Activated naive CD4-positive, alpha-beta T cell treated with anti-CD3 and anti-CD28 coated beads for 36 hours (primary cell): ENCODE results near the gene AP1M1. TPM values are rescaled to one million over a fixed set of nuclear protein-coding genes. Genes with fewer than 3 reads are reported as not detected.
A peak's percentile ranks its signal among the peaks of the same experiment; 100 is the strongest.

Experiments
- CTCF ChIA-PET: fragments of 350-600 bp; sonication (Branson Sonifier 250); formaldehyde crosslinking; loops from one replicate; lab custom pipeline; 2021; ENCODE audit warnings: antibody characterized with exemption; lab: Charles Lee
- DNase-seq: peaks from one replicate; pipeline ENCODE4 v3.0.0-alpha.2; 2020
- H3K27ac Mint-ChIP-seq: one replicate; pipeline ENCODE4 v1.8.0; 2021; ENCODE audit warnings: mild to moderate bottlenecking, mixed read lengths
- H3K27me3 Mint-ChIP-seq: one replicate; pipeline ENCODE4 v1.8.0; 2021; ENCODE audit warnings: low read depth, mixed read lengths
- H3K36me3 Mint-ChIP-seq: one replicate; pipeline ENCODE4 v1.8.0; 2021; ENCODE audit warnings: low read depth, mixed read lengths
- H3K4me1 Mint-ChIP-seq: one replicate; pipeline ENCODE4 v1.8.0; 2021; ENCODE audit warnings: low read depth, mixed read lengths
- H3K4me3 Mint-ChIP-seq: one replicate; pipeline ENCODE4 v1.8.0; 2021; ENCODE audit warnings: mild to moderate bottlenecking, moderate library complexity, mixed read lengths
- H3K9me3 Mint-ChIP-seq: one replicate; pipeline ENCODE4 v1.8.0; 2021; ENCODE audit warnings: mixed read lengths
- intact Hi-C: fragments of 100-400 bp; cut with micrococcal nuclease; formaldehyde crosslinking; loops from one replicate; pipeline ENCODE4 v1.15.1; 2023
- total RNA-seq, 2 experiments: library from RNA; stranded (reverse); gene quantifications; one replicate each; pipeline ENCODE4 v1.2.3, GENCODE V29; 2021

AP1M1 gene
- total RNA-seq, 2 experiments from 2014 or later: 113 to 123 TPM

DNA sequence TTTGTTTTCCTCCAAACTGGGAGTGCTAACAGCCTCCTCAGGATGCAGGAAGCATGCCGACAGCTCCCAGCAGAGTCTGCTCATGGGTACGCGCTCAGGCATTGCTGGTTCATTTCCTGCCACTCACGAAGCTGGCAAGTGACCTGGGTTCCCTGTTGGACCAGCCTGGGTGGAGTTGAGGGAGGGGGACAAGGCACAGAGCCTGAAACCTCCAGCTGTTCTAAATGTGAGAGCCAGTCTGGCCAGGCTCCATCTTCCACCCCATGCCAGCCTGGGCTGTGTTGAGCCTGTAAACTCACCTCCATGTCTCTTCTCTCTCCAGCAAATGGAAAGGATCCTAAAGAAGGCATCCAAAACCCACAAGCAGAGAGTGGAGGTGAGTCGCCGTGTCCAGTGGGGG is 7.5 kb upstream of the AP1M1 start:
- Mint-ChIP-seq H3K4me3 (no peak overlapping the region), H3K4me1 (peaks cover 25% of the 10 kb centered on the region), H3K36me3 (peaks cover 18% of the 10 kb centered on the region), H3K9me3 (no peaks in the 10 kb centered on the region), H3K27ac (no peak overlapping the region), H3K27me3 (no peaks in the 10 kb centered on the region)
- intact Hi-C loops: no loop called here
- DNase-seq: no peak
- CTCF ChIA-PET: no interaction called here

- CTCF ChIA-PET: no interaction called here
- H3K4me1 Mint-ChIP-seq: peaks cover 22% of the 10 kb centered on the region
- no peak overlapping the region for H3K4me3 Mint-ChIP-seq
- H3K27me3 Mint-ChIP-seq: no peaks in the 10 kb centered on the region
- intact Hi-C loops: no loop called here
- H3K27ac Mint-ChIP-seq: no peak overlapping the region
- DNase-seq: no peak
- H3K9me3 Mint-ChIP-seq: no peaks in the 10 kb centered on the region
- H3K36me3 Mint-ChIP-seq: peaks cover 14% of the 10 kb centered on the region
Observed at GRCh38 chr19:16190736-16191135, 7.0 kb upstream of the AP1M1 start.

DNA sequence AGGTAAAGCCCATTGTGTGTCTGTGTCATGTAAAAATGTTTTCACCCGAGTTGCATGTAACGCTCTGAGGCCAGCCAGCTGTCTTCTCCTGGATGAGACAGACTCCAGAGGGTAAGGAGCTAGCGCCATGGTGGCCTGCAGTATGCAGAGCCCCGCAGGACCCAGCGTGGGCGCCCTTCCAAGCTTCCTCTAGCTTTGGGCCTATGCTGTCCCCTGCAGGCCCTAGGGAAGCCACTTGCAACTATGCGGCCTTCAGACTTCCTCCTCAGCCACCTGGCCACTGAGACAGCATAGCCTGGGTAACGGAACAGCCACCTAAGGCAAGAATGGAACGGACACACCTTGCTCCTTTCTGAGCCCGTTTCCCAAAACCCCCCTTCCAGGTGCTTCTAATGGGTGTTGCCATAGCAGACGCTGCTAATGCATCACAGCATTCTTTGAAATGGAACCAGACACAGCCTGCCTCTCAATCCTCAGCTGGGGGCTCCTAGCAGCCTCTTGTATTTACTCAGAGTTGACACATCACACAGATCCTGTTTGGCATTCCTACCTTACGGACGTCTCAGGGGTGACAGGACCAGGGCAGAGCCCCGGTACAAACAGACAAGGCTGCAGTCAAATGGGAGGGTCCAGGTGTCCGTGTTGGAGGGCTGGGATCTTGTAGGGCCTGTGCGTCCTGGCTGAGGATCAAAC is 6.3 kb upstream of the AP1M1 start:
- H3K4me3 Mint-ChIP-seq: no peak overlapping the region

GRCh38 chr19:16193466-16193865 is 4.2 kb upstream of the AP1M1 start:
- intact Hi-C loops: no loop called here
- CTCF ChIA-PET: no interaction called here
- H3K4me3 Mint-ChIP-seq: no peak overlapping the region
- no peaks in the 10 kb centered on the region for H3K9me3 Mint-ChIP-seq
- peaks cover 10% of the 10 kb centered on the region for H3K4me1 Mint-ChIP-seq
- no peak for DNase-seq
- no peak overlapping the region for H3K27ac Mint-ChIP-seq
- no peaks in the 10 kb centered on the region for H3K27me3 Mint-ChIP-seq
- peaks cover 12% of the 10 kb centered on the region for H3K36me3 Mint-ChIP-seq

More for the DNA sequence above, 6.3 kb upstream of the AP1M1 start:
- H3K4me1 Mint-ChIP-seq: peaks cover 19% of the 10 kb centered on the region
- CTCF ChIA-PET: no interaction called here
- no peaks in the 10 kb centered on the region for H3K9me3 Mint-ChIP-seq
- DNase-seq: no peak
- no peaks in the 10 kb centered on the region for H3K27me3 Mint-ChIP-seq
- intact Hi-C loops: no loop called here
- H3K36me3 Mint-ChIP-seq: peaks cover 14% of the 10 kb centered on the region
- no peak overlapping the region for H3K27ac Mint-ChIP-seq

GRCh38 chr19:16197188-16197621 is 506 bp upstream of the AP1M1 start:
- intact Hi-C loops: loop anchor here (1.0 to 5.0 kb wide), 7 partner anchors 12 to 1072 kb away; partner anchors contain the start of genes C19orf44, CALR3, FAM32A and RAB8A
- no peaks in the 10 kb centered on the region for H3K27me3 Mint-ChIP-seq
- peak overlapping the region; percentile 93 for H3K4me3 Mint-ChIP-seq
- peaks cover 31% of the 10 kb centered on the region for H3K4me1 Mint-ChIP-seq
- CTCF ChIA-PET: interaction anchor here (0.6 to 4.9 kb wide), 3 partner anchors 12 to 185 kb away, joined by 4 to 30 read pairs (median 4); partner anchors contain the start of gene FAM32A
- H3K9me3 Mint-ChIP-seq: no peaks in the 10 kb centered on the region
- H3K36me3 Mint-ChIP-seq: peaks cover 7% of the 10 kb centered on the region
- peak overlapping the region; percentile 93 for H3K27ac Mint-ChIP-seq
- DNase-seq: no peak

GRCh38 chr19:16198370-16198651 is 600 bp downstream of the AP1M1 start:
- Mint-ChIP-seq H3K27ac (peak overlapping the region; percentile 57), H3K36me3 (peaks cover 13% of the 10 kb centered on the region)

GRCh38 chr19:16199275-16199932 is 1.7 kb downstream of the AP1M1 start:
- CTCF ChIA-PET: no interaction called here
- Mint-ChIP-seq H3K27me3 (no peaks in the 10 kb centered on the region), H3K4me1 (peaks cover 47% of the 10 kb centered on the region), H3K27ac (peak overlapping the region; percentile 72), H3K9me3 (no peaks in the 10 kb centered on the region), H3K4me3 (peak overlapping the region; percentile 79), H3K36me3 (peaks cover 20% of the 10 kb centered on the region)
- intact Hi-C loops: loop anchor here (5.0 kb wide), 4 partner anchors 133 to 362 kb away; partner anchors contain the start of genes C19orf44 and CALR3
- DNase-seq: no peak

More at GRCh38 chr19:16198370-16198651, 600 bp downstream of the AP1M1 start:
- H3K4me1 Mint-ChIP-seq: peaks cover 41% of the 10 kb centered on the region
- no peaks in the 10 kb centered on the region for H3K27me3 Mint-ChIP-seq
- intact Hi-C loops: loop anchor here (5.0 kb wide), 4 partner anchors 134 to 361 kb away; partner anchors contain the start of genes C19orf44 and CALR3
- H3K4me3 Mint-ChIP-seq: peak overlapping the region; percentile 79
- DNase-seq: no peak
- CTCF ChIA-PET: interaction anchor here (4.9 kb wide), 1 partner anchor 13 kb away, joined by 30 read pairs; the partner anchor contains the start of gene FAM32A
- H3K9me3 Mint-ChIP-seq: no peaks in the 10 kb centered on the region

DNA sequence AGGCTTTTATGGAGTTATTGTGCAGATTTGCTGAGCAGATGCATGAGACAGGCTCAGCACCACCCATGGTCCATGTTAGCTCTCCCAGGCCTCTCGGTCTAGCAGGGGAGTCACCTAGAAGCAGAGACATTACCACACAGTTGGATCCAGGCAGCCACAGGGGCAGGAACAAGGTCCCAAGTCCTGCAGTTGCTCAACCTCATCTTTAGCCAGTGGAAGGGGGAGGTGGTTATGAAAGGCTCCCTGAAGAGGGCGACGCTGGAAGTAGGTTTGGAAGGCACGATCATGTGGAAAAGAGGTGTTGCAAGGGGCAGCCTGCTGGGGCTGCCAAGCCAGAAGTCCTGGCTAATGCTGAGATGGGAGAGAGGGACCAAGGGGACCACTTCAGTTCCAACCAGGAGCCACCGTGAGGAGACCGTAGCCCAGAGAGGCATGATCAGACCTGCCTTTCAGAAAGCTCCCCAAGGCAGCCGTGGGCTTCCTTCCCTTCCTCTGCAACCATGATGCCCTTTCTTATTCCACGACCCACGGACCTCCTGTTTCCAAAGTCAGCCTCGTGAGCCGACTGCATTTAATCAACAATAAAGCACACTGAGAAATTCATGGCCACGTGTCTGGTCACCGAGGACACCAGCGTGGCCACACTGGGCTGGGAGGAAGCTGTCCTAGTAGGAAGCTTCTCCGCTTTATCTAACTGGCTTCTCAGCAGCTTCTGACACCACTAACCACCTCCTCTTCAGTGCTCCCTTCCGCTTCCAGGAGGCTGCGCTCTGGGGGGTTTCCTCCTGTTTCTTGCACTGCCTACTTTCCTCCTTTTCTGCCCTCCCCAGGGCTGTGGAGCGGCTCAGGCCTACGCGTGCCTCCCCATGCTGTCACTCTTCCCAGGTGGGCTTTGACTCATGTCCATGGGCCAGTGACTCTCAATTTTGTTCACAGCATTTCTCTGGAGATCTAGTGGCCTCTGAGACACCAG is 2.6 kb downstream of the AP1M1 start:
- H3K4me1 Mint-ChIP-seq: peaks cover 47% of the 10 kb centered on the region
- no peak for DNase-seq
- H3K27me3 Mint-ChIP-seq: no peaks in the 10 kb centered on the region
- intact Hi-C loops: no loop called here
- H3K9me3 Mint-ChIP-seq: no peaks in the 10 kb centered on the region
- H3K27ac Mint-ChIP-seq: peak overlapping the region; percentile 75
- no peak overlapping the region for H3K4me3 Mint-ChIP-seq
- CTCF ChIA-PET: no interaction called here
- H3K36me3 Mint-ChIP-seq: peaks cover 22% of the 10 kb centered on the region

DNA sequence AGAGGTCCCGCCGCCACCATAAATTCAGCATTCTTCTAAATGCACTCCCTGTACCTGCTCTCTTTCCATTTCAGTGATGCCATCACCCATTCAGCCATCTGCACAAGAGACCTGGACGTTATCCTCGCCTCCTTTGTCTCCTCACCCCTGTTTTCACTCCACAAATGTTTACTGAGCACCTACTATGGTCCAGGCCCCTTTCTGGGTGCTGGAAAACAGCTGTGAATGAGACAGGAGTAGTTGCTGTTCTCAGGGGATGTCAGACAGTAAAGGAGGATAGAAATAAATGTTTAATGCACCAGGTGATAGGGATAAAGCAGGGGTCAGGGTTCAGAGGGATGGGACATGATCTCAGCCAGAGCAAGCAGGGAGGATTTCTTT is 3.3 kb downstream of the AP1M1 start:
- Mint-ChIP-seq H3K4me3 (no peak overlapping the region), H3K4me1 (peaks cover 47% of the 10 kb centered on the region), H3K27me3 (no peaks in the 10 kb centered on the region), H3K27ac (peak overlapping the region; percentile 75), H3K9me3 (no peaks in the 10 kb centered on the region), H3K36me3 (peaks cover 22% of the 10 kb centered on the region)
- intact Hi-C loops: no loop called here
- CTCF ChIA-PET: no interaction called here
- DNase-seq: no peak

GRCh38 chr19:16202320-16203255 is 4.9 kb downstream of the AP1M1 start:
- Mint-ChIP-seq H3K4me1 (peaks cover 55% of the 10 kb centered on the region), H3K36me3 (peaks cover 21% of the 10 kb centered on the region)
- intact Hi-C loops: no loop called here

More at GRCh38 chr19:16202320-16203255, 4.9 kb downstream of the AP1M1 start:
- H3K9me3 Mint-ChIP-seq: no peaks in the 10 kb centered on the region
- no peak overlapping the region for H3K4me3 Mint-ChIP-seq
- CTCF ChIA-PET: interaction anchor here (1.4 kb wide), 1 partner anchor 140 kb away, joined by 3 read pairs; no protein-coding TSS in a partner anchor
- DNase-seq: no peak
- no peak overlapping the region for H3K27ac Mint-ChIP-seq
- H3K27me3 Mint-ChIP-seq: no peaks in the 10 kb centered on the region
